SK-N-SH (cell line): Measurements from ENCODE around the gene TEX12. TPM values are rescaled to one million over a fixed set of nuclear protein-coding genes. Genes with fewer than 3 reads are reported as not detected.
A peak's percentile ranks its signal among the peaks of the same experiment; 100 is the strongest.

ENCODE experiments used
- CTCF ChIA-PET: fragments of 300-600, 350-600 bp; formaldehyde crosslinking; extraction: SDS; loops from one replicate; lab custom pipeline; 2021; lab: Yijun Ruan, JAX
- POLR2A ChIA-PET: fragments of 350-600 bp; sonication (Branson Sonifier 250); formaldehyde crosslinking; extraction: SDS; loops from one replicate; lab custom pipeline; 2020; ENCODE audit warnings: antibody characterized with exemption, inconsistent platforms; lab: Yijun Ruan, JAX
- DNase-seq: peaks from one replicate; pipeline ENCODE4 v3.0.0; 2012
- H2AFZ ChIP-seq: fragments of 200-600 bp; sonication (generic); 2 replicates; pipeline ENCODE4 v1.8.1; 2016; ENCODE audit warnings: antibody characterized with exemption, mild to moderate bottlenecking, low read depth
- H3F3A ChIP-seq: fragments of 200-600 bp; sonication (generic); replicated peaks from 2 replicates; pipeline ENCODE3; 2016; ENCODE audit warnings: antibody characterized with exemption, mild to moderate bottlenecking; ENCODE audit not compliant: insufficient read depth
- H3K27ac ChIP-seq, 2 experiments: fragments of 200-500 bp in 1 of 2; fragments of 200-600 bp in 1 of 2; sonication (Bioruptor generic) in 1 of 2; sonication (generic), shearing (Covaris generic) in 1 of 2; 2 replicates each; pipeline versions ENCODE4 v1.5.1 to v1.6.1; 2014 to 2016; ENCODE audit warnings: low read depth in 2 of 2, inconsistent platforms in 1 of 2, low read length in 1 of 2, mild to moderate bottlenecking in 1 of 2, mixed read lengths in 1 of 2
- H3K27me3 ChIP-seq: fragments of 200-600 bp; sonication (generic), shearing (Covaris generic); 2 replicates; pipeline ENCODE4 v1.6.1; 2016; ENCODE audit warnings: mixed run types; ENCODE audit not compliant: insufficient read depth
- H3K36me3 ChIP-seq, 2 experiments: fragments of 200-500 bp in 1 of 2; fragments of 200-600 bp in 1 of 2; sonication (Bioruptor generic) in 1 of 2; sonication (generic) in 1 of 2; replicated peaks in 1 of 2; 2 replicates each; pipeline versions ENCODE3 to v1.5.1; 2014 to 2016; ENCODE audit warnings: low read length in 1 of 2, mild to moderate bottlenecking in 1 of 2; ENCODE audit not compliant: insufficient read depth in 2 of 2, control insufficient read depth in 1 of 2
- H3K4me1 ChIP-seq, 2 experiments: fragments of 200-500 bp in 1 of 2; fragments of 200-600 bp in 1 of 2; sonication (Bioruptor generic) in 1 of 2; sonication (generic), shearing (Covaris generic) in 1 of 2; 2 replicates each; pipeline versions ENCODE4 v1.5.1 to v1.6.1; 2014 to 2016; ENCODE audit warnings: low read depth in 1 of 2, low read length in 1 of 2, mixed run types in 1 of 2; ENCODE audit not compliant: insufficient read depth in 2 of 2, control insufficient read depth in 1 of 2
- H3K4me2 ChIP-seq: fragments of 200-600 bp; sonication (generic), shearing (Covaris generic); 2 replicates; pipeline ENCODE4 v1.6.1; 2017; ENCODE audit warnings: mixed run types
- H3K4me3 ChIP-seq, 2 experiments: fragments of 200-500 bp in 1 of 2; fragments of 200-600 bp in 1 of 2; sonication (Bioruptor generic) in 1 of 2; sonication (generic), shearing (Covaris generic) in 1 of 2; 2 replicates each; pipeline versions ENCODE4 v1.5.1 to v1.8.1; 2014 to 2016; ENCODE audit warnings: low read depth in 2 of 2, inconsistent platforms in 1 of 2, low read length in 1 of 2, mild to moderate bottlenecking in 1 of 2, mixed read lengths in 1 of 2, moderate library complexity in 1 of 2
- H3K79me2 ChIP-seq: fragments of 200-600 bp; sonication (generic); 2 replicates; pipeline ENCODE4 v1.8.1; 2017; ENCODE audit warnings: mild to moderate bottlenecking; ENCODE audit not compliant: insufficient read depth
- H3K9ac ChIP-seq: fragments of 200-600 bp; sonication (generic); 2 replicates; pipeline ENCODE4 v1.6.1; 2017; ENCODE audit warnings: mixed run types
- H3K9me2 ChIP-seq: fragments of 200-600 bp; sonication (generic); 2 replicates; pipeline ENCODE4 v1.6.1; 2017; ENCODE audit warnings: mixed run types
- H3K9me3 ChIP-seq: fragments of 200-600 bp; sonication (generic); 2 replicates; pipeline ENCODE4 v1.6.1; 2017; ENCODE audit warnings: mixed run types, mild to moderate bottlenecking, moderate library complexity
- H4K20me1 ChIP-seq: fragments of 200-600 bp; sonication (generic); 2 replicates; pipeline ENCODE4 v1.6.1; 2017; ENCODE audit warnings: mild to moderate bottlenecking, mixed run types; ENCODE audit not compliant: insufficient read depth
- CHD2 ChIP-seq: fragments of 150-350 bp; IDR thresholded peaks from 2 replicates; pipeline ENCODE4 v1.6.1; 2018; ENCODE audit warnings: low read length; ENCODE audit not compliant: partially characterized antibody
- ELF1 ChIP-seq: IDR thresholded peaks from 2 replicates; pipeline ENCODE4 v1.4.0; 2012
- EP300 ChIP-seq, 2 experiments: IDR thresholded peaks; 2 replicates each; pipeline versions ENCODE4 v1.4.0 to v1.6.1; 2012; ENCODE audit warnings: borderline replicate concordance in 1 of 2, low read depth in 1 of 2, low read length in 1 of 2
- EZH2phosphoT487 ChIP-seq: fragments of 200-600 bp; sonication (generic); IDR thresholded peaks from 2 replicates; pipeline ENCODE4 v1.6.1; 2017; ENCODE audit warnings: low read depth, mixed run types, mild to moderate bottlenecking, antibody characterized with exemption, moderate library complexity, borderline replicate concordance
- GABPA ChIP-seq: IDR thresholded peaks from 2 replicates; pipeline ENCODE4 v1.4.0; 2012; ENCODE audit warnings: low read depth, mild to moderate bottlenecking
- GATA2 ChIP-seq: sonication (generic); formaldehyde crosslinking; IDR thresholded peaks from 2 replicates; pipeline ENCODE4 v1.5.0; 2020; ENCODE audit warnings: mild to moderate bottlenecking, missing genetic modification reagents
- JUND ChIP-seq: IDR thresholded peaks from 2 replicates; pipeline ENCODE4 v1.4.0; 2012
- MEF2A ChIP-seq: IDR thresholded peaks from 2 replicates; pipeline ENCODE4 v1.4.0; 2012; ENCODE audit warnings: low read depth, borderline replicate concordance
- MXI1 ChIP-seq: IDR thresholded peaks from 2 replicates; pipeline ENCODE4 v1.6.1; 2012; ENCODE audit warnings: mild to moderate bottlenecking, low read depth, low read length, improper control_type of control experiment
- NFIC ChIP-seq: IDR thresholded peaks from 2 replicates; pipeline ENCODE4 v1.4.0; 2012; ENCODE audit warnings: borderline replicate concordance
- NRF1 ChIP-seq: IDR thresholded peaks from 2 replicates; pipeline ENCODE4 v1.6.1; 2012; ENCODE audit warnings: low read depth, mild to moderate bottlenecking, low read length
- POLR2AphosphoS5 ChIP-seq: IDR thresholded peaks from 2 replicates; pipeline ENCODE4 v1.6.1; 2012; ENCODE audit warnings: low read depth, low read length
- REST ChIP-seq: IDR thresholded peaks from 2 replicates; pipeline ENCODE4 v1.6.1; 2012; ENCODE audit warnings: mild to moderate bottlenecking, low read depth, low read length, moderate library complexity
- RFX5 ChIP-seq: IDR thresholded peaks from 2 replicates; pipeline ENCODE4 v1.6.1; 2012; ENCODE audit warnings: mild to moderate bottlenecking, improper control_type of control experiment, low read length
- RXRA ChIP-seq: IDR thresholded peaks from 2 replicates; pipeline ENCODE4 v1.4.0; 2012; ENCODE audit warnings: low read depth, mild to moderate bottlenecking, borderline replicate concordance
- SIN3A ChIP-seq: IDR thresholded peaks from 2 replicates; pipeline ENCODE4 v1.6.1; 2012; ENCODE audit warnings: low read depth, mild to moderate bottlenecking, low read length, moderate library complexity, borderline replicate concordance
- TAF1 ChIP-seq: IDR thresholded peaks from 2 replicates; pipeline ENCODE4 v1.6.1; 2012; ENCODE audit warnings: low read depth, mild to moderate bottlenecking, low read length, moderate library complexity, borderline replicate concordance
- TCF12 ChIP-seq: IDR thresholded peaks from 2 replicates; pipeline ENCODE4 v1.4.0; 2012
- TEAD4 ChIP-seq: IDR thresholded peaks from 2 replicates; pipeline ENCODE4 v1.4.0; 2012; ENCODE audit warnings: mild to moderate bottlenecking, borderline replicate concordance; ENCODE audit not compliant: insufficient read depth
- USF2 ChIP-seq: fragments of 150-350 bp; IDR thresholded peaks from 2 replicates; pipeline ENCODE4 v1.6.1; 2017; ENCODE audit warnings: antibody characterized with exemption, low read length, low read depth, borderline replicate concordance
- YY1 ChIP-seq: IDR thresholded peaks from 2 replicates; pipeline ENCODE4 v1.4.0; 2012; ENCODE audit warnings: low read depth, mild to moderate bottlenecking
- WGBS: methylation state at CpG from one replicate; pipeline ENCODE4 v1.1.6; 2017; ENCODE audit warnings: low lambda C conversion rate; 5-methylcytosine and 5-hydroxymethylcytosine counted together
- polyA plus RNA-seq, 3 experiments: library from polyadenylated mRNA; depleted of rRNA; stranded (reverse); fragments of >200 nt; gene quantifications; 2 replicates each; pipeline ENCODE4 v1.2.3, GENCODE V29; 2012
- TF ChIP-seq, protein P1 (sequence below): fragments of 200-600 bp; sonication (generic); IDR thresholded peaks from 2 replicates; pipeline ENCODE4 v1.6.1; 2017; ENCODE audit warnings: antibody characterized with exemption, mild to moderate bottlenecking, moderate library complexity
- TF ChIP-seq, protein P2 (sequence below): fragments of 150-350 bp; IDR thresholded peaks from 2 replicates; pipeline ENCODE4 v1.6.1; 2016; ENCODE audit warnings: mild to moderate bottlenecking, low read depth, low read length
- TF ChIP-seq, protein P3 (sequence below): IDR thresholded peaks from 2 replicates; pipeline ENCODE4; 2012

TEX12 gene
- polyA plus RNA-seq, 1 of the 3 experiments (the other 2 are of a cell fraction) = not detected

DNA sequence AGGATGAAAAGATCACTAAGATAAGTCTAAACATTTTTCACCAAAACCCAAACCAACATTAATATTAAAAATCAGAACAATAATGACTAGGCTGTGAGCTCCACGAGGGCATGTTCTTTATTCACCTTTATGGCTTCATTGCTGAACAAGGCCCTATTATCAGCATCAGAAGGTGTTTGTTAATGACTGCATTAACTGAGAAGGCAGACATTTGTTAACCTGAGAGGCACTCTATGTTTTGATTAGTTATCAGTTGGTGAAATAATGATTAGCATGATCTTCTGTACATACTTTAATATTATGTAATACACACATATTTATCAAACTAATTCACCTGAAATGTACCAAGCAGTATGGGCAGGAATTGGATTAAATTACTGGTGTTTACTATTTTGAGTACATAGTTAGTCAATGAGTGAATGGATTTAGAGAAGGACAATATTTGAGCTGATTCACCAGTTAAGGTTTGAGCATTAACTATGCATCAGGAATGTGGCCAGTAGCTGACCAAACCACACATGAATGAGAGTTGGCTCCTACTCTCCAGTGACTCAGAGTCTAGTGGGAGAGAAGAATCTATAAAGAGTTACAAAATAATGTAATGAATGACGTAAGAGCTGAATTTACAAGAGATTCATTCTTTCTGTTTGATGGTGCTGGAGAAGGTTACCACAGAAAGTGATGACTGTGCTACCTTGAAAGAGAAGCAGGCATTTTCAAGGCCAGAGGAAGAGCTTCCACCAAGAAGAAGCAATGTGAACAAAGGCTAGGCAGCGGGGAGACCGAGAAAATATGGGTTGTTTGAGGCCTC is 10.0 kb upstream of the TEX12 start:
- H4K20me1 ChIP-seq = no peaks in the 10 kb centered on the region
- H3K4me3 ChIP-seq = no peak overlapping the region
- H3K9me2 ChIP-seq = no peaks in the 10 kb centered on the region
- peak overlapping the region; percentile 48; the same call in 1 of the 2 replicates for H3K4me2 ChIP-seq
- H3K27me3 ChIP-seq = no peaks in the 10 kb centered on the region
- no peaks in the 10 kb centered on the region for H3K79me2 ChIP-seq
- ChIA-PET POLR2A (no interaction called here), CTCF (interaction anchor here (1.7 to 1.8 kb wide), 2 partner anchors 18 to 44 kb away, joined by 6 to 7 read pairs; partner anchors contain the start of gene BCO2)
- no peak for DNase-seq
- H3F3A ChIP-seq = peaks cover 11% of the 10 kb centered on the region
- peaks cover 0 to 15% of the 10 kb centered on the region in 2 experiments; a peak in 1 of 4 replicates for H3K4me1 ChIP-seq
- 52% methylated on average over 4 of the region's 4 CpGs for WGBS
- H3K9ac ChIP-seq = peak overlapping the region; percentile 37; the same call in 1 of the 2 replicates
- H3K36me3 ChIP-seq = no peaks in the 10 kb centered on the region
- peak overlapping the region in 1 of 2 experiments; percentile 88; a peak in 2 of 4 replicates for H3K27ac ChIP-seq
- no peaks in the 10 kb centered on the region for H3K9me3 ChIP-seq
- H2AFZ ChIP-seq = peak overlapping the region; percentile 39; the same call in 1 of the 2 replicates
- TF ChIP-seq MEF2A (peak; percentile 90), REST (0 out of 2 replicates have a peak, but pooled peaks have one; percentile 38), YY1 (no peak), CHD2 (no peak), RFX5 (no peak), RXRA (peak; percentile 52; the same call in 1 of the 2 replicates), TCF12 (peak; percentile 92), NFIC (peak; percentile 96), EP300 (IDR thresholded peaks at IDR 0.05; ENCODE audit: borderline replicate concordance in 1 of 2, low read depth in 1 of 2, low read length in 1 of 2) (peak in 1 of 2 experiments; percentile 94; a peak in 2 of 4 replicates), NRF1 (no peak), EZH2phosphoT487 (no peak), ELF1 (no peak), POLR2AphosphoS5 (peak; percentile 77; the same call in 1 of the 2 replicates), MXI1 (no peak), SIN3A (0 out of 2 replicates have a peak, but pooled peaks have one; percentile 28), GATA2 (CRISPR knock-in tag) (no peak), USF2 (no peak), TEAD4 (peak; percentile 95), TAF1 (no peak), JUND (peak; percentile 98), GABPA (no peak)
- TF ChIP-seq, protein P1, sequence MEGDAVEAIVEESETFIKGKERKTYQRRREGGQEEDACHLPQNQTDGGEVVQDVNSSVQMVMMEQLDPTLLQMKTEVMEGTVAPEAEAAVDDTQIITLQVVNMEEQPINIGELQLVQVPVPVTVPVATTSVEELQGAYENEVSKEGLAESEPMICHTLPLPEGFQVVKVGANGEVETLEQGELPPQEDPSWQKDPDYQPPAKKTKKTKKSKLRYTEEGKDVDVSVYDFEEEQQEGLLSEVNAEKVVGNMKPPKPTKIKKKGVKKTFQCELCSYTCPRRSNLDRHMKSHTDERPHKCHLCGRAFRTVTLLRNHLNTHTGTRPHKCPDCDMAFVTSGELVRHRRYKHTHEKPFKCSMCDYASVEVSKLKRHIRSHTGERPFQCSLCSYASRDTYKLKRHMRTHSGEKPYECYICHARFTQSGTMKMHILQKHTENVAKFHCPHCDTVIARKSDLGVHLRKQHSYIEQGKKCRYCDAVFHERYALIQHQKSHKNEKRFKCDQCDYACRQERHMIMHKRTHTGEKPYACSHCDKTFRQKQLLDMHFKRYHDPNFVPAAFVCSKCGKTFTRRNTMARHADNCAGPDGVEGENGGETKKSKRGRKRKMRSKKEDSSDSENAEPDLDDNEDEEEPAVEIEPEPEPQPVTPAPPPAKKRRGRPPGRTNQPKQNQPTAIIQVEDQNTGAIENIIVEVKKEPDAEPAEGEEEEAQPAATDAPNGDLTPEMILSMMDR = no peak
- TF ChIP-seq, protein P2, sequence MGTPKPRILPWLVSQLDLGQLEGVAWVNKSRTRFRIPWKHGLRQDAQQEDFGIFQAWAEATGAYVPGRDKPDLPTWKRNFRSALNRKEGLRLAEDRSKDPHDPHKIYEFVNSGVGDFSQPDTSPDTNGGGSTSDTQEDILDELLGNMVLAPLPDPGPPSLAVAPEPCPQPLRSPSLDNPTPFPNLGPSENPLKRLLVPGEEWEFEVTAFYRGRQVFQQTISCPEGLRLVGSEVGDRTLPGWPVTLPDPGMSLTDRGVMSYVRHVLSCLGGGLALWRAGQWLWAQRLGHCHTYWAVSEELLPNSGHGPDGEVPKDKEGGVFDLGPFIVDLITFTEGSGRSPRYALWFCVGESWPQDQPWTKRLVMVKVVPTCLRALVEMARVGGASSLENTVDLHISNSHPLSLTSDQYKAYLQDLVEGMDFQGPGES = no peak
- TF ChIP-seq, protein P3, sequence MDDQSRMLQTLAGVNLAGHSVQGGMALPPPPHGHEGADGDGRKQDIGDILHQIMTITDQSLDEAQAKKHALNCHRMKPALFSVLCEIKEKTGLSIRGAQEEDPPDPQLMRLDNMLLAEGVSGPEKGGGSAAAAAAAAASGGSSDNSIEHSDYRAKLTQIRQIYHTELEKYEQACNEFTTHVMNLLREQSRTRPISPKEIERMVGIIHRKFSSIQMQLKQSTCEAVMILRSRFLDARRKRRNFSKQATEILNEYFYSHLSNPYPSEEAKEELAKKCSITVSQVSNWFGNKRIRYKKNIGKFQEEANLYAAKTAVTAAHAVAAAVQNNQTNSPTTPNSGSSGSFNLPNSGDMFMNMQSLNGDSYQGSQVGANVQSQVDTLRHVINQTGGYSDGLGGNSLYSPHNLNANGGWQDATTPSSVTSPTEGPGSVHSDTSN = peak; percentile 76
